T-helper 1 cell treated with Interleukin-12 subunit alpha and Interleukin-12 subunit beta and Interleukin-4 antibody, amounts not matched to agents 30 ng/mL and 1 ng/mL, for 36 hours (primary cell): ENCODE measurements around the gene ITGAE. TPM values are rescaled to one million over a fixed set of nuclear protein-coding genes. Genes with fewer than 3 reads are reported as not detected.

Experiments used
- intact Hi-C: fragments of 100-400 bp; cut with micrococcal nuclease; formaldehyde crosslinking; loops from one replicate; pipeline ENCODE4 v1.15.1; 2024
- total RNA-seq: library from RNA; stranded (reverse); gene quantifications from 2 replicates; pipeline ENCODE4 v1.2.3, GENCODE V29; 2022

Gene ITGAE, protein sequence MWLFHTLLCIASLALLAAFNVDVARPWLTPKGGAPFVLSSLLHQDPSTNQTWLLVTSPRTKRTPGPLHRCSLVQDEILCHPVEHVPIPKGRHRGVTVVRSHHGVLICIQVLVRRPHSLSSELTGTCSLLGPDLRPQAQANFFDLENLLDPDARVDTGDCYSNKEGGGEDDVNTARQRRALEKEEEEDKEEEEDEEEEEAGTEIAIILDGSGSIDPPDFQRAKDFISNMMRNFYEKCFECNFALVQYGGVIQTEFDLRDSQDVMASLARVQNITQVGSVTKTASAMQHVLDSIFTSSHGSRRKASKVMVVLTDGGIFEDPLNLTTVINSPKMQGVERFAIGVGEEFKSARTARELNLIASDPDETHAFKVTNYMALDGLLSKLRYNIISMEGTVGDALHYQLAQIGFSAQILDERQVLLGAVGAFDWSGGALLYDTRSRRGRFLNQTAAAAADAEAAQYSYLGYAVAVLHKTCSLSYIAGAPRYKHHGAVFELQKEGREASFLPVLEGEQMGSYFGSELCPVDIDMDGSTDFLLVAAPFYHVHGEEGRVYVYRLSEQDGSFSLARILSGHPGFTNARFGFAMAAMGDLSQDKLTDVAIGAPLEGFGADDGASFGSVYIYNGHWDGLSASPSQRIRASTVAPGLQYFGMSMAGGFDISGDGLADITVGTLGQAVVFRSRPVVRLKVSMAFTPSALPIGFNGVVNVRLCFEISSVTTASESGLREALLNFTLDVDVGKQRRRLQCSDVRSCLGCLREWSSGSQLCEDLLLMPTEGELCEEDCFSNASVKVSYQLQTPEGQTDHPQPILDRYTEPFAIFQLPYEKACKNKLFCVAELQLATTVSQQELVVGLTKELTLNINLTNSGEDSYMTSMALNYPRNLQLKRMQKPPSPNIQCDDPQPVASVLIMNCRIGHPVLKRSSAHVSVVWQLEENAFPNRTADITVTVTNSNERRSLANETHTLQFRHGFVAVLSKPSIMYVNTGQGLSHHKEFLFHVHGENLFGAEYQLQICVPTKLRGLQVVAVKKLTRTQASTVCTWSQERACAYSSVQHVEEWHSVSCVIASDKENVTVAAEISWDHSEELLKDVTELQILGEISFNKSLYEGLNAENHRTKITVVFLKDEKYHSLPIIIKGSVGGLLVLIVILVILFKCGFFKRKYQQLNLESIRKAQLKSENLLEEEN
- total RNA-seq, result 45.7 and 45.9 TPM in 2 replicates

DNA sequence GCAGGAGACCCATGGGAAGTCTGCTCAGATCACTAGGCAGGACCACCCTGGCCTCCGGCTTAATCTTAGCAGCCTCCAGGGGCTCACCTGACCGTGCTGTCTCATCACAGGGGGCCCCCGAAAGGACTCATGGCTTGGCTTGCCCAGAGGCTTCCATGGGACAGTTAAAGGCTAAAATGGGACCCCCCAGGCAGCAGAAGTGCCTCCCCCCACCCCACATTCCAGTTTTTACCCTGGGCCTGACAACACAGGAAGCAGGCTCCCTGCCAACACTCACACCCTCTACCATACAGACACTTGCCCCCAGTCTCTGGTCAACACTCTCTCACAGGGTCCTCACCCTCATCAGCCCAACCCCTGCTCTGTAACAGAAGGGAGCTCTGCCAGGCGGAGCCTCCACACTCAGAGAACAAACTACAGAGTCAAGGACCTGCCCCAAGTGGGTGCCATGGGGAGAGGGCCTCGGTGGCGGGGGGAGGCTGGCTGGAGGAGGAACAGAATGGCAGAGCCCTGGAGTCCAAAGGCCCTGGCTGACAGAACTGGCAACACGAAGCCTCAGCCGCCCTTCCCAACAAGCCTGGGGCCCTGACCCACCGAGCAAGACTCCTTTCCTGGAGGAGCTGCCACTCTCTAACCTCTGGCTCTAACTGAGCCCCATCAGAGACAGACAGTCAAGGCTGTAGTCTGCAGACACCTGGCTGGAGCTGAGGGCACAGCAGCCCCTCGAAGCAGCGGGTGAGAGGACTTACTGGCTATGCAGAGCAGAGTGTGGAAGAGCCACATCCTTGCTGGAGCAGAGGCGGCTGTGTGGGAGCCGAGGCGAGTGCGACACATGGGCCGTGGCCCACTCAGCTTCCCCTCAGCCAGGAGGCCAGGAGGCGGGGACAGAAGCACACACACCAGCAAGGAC, at the start of gene ITGAE:
Gene ITGAE, minus strand, starts transcription at position 827 of the 910 bp plus-strand sequence. Its CDS starts 44 bp downstream, at position 783.
- intact Hi-C loops, result no loop called here

DNA sequence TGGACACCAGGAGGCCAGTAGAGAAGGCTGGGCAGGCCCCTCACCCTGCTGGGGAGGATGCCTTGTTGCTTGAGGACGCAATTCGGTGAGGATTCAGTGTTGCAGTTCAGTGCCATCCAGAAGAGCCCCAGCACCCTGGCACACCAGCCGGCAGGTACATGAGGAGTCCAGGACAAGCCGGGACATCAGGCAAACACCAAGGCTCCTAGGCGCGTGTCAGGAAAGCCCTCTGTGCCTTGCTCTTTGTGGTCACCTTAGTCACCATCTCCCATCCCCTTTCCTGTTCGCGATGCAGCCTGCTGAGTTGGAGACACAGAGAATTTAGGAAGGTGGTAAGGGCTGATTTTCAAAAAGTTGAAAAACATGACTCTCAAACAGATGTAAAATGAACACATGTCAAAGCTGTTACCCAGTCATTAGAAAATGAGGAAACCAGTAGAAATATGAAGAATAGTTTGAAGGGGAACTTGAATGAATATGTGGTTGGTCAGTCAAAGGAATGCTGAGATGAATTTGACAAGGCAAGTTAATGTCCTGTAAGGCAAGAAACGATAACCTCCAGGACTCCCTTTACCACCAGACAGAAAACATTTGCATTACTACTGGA, 47.3 kb upstream of the ITGAE start:
- intact Hi-C loops, result loop anchor here (5.0 kb wide), 1 partner anchor 64 kb away; no protein-coding TSS in a partner anchor

GRCh38 chr17:3847165-3847670, 46.2 kb upstream of the ITGAE start:
- intact Hi-C loops, result loop anchor here (5.0 kb wide), 1 partner anchor 65 kb away; no protein-coding TSS in a partner anchor

DNA sequence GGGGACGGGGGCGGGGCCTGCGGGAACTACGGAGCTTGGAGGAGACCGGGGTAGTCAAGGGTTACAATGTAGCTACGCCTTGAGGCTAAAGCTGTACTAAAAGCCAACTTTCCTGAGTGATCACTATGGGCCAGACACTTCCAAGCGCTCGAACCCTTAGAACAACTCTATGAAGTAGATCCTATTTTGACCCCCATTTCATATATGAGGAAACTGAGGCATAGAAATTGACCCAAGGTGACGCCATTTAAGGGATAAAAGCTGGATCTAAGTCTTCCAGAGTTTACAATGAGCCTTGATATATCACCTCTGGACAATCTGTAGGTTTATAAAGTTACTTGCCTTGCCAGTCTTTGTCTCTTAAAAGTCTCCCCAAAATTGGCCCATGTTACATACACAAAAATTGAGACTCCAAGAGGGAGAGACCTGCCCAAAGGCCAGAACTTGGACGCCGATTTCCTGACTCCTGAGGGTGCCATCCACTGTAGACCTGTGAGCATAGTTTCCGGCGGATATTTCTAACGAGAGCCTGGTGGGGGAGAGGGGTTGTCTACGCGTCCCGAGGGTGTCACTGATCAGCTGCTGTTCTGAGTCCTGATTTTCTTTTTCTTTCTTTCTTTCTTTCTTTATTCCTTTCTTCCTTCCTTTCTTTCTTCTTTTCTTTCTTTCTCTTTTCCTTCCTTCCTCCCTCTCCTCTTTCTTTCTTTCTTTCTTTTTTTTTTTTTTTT, 45.6 kb upstream of the ITGAE start:
- intact Hi-C loops, result loop anchor here (1.0 to 5.0 kb wide), 11 partner anchors 19 to 297 kb away; partner anchors contain the start of genes ATP2A3, CAMKK1, CTNS and CYB5D2

DNA sequence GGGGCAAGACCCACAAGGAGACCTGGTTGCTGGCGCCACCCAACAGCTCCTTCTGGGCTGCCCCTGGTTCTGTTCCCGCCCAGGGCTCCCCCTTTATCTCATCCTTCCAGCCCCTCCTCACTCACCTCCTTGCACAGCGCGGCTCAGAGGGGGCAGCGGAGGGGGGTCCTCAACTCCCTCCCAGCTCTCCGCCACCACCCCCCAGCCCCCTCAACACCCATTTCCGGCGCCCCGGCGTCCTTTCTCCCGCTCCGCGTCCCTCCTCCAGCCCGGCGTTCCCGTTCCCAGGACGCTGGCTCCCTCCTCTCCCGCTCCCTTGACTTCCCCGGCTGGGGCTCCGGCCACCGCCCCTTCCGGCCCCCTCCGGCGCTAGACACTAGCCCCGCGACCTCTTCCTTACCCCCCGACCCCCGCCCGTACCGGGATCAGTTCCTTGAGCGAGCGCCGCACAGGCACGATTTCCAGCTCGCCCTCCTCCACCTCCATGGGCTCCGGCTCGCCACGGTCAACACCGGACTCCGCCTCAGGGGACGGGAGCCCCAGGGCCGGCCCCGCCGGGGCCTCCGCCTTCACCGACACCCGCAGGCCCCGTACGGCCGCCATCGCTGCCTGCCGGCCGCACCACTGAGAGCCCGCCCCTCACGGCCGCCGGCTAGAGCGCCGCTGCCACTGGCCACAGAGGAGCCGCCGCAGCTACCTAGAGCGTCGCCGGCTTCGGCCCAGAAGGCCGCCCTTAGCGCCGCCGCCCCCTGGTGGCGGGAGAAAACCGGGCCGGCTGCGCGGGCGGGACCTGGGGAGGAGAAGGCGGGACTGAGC, 44.8 kb upstream of the ITGAE start, which contains the start of gene NCBP3:
Gene NCBP3, minus strand, starts transcription at position 626 of the 816 bp plus-strand sequence. Its CDS starts 23 bp downstream, at position 603.
- intact Hi-C loops, result loop anchor here (1.0 to 5.0 kb wide), 11 partner anchors 19 to 297 kb away; partner anchors contain the start of genes ATP2A3, CAMKK1, CTNS and CYB5D2

GRCh38 chr17:3845291-3845620, 44.3 kb upstream of the ITGAE start:
- intact Hi-C loops, result loop anchor here (5.0 kb wide), 1 partner anchor 67 kb away; no protein-coding TSS in a partner anchor

- intact Hi-C loops, result loop anchor here (1.0 kb wide), 1 partner anchor 231 kb away; no protein-coding TSS in a partner anchor
Observed at GRCh38 chr17:3844556-3844955, 43.6 kb upstream of the ITGAE start.

- intact Hi-C loops, result loop anchor here (1.0 kb wide), 1 partner anchor 231 kb away; no protein-coding TSS in a partner anchor
Observed at GRCh38 chr17:3843935-3844516, 43.0 kb upstream of the ITGAE start.

DNA sequence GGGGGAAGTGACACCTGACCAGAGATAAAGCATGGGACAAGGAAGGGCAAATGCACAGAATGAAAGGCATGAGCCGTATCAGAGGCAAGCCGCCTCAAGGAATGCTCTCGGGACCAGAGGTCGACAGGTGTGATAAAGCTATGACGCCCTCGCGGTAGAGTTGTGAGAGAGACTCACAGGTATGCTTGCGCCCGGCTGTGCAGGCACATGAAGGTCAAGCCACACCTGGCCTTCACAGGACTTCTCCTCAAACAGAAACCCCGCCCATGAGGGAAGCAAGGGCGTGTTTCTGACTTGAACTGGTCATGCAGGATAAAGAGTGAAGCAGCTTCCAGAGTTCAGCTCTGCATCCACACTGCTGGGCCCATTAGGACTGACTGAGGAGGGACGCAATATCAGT, 37.2 kb upstream of the ITGAE start:
- intact Hi-C loops, result no loop called here

DNA sequence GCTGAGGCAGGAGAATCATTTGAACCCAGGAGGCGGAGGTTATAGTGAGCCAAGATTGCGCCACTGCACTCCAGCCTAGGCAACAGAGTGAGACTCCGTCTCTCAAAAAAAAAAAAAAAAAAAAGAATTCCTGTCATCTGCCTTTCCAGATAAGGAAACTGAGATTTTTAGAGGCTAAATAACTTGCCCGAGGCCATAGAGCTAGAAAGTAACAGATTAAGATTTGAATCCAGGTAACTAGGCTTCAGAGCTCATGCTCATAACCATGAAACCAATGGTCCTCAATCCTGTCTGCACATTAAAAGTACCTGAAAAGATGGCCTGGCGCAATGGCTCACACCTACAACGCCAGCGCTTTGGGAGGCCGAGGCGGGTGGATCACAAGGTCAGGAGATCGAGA, 35.6 kb upstream of the ITGAE start:
- intact Hi-C loops, result no loop called here

GRCh38 chr17:3835410-3836229, 34.6 kb upstream of the ITGAE start:
- intact Hi-C loops, result no loop called here

- intact Hi-C loops, result no loop called here
Observed at GRCh38 chr17:3834811-3835210, 33.8 kb upstream of the ITGAE start.

DNA sequence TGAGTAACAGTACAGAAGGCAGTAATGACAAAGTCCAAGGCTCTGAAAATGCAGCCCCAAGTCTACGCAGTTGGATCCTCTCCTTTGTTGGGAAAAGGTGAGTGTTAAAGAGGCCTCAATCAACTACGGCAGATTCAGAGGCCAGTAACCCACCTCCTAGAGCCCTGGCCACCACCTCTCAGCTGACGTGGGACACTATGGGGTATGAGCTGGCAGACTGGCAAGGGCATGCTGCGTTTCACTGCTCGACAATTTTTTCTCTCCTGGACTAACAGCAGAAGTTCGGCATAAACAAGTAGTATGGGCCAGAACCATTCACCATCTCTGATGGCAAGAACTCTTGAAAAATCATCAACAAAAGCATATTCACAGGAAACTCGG, 27.9 kb upstream of the ITGAE start:
- intact Hi-C loops, result no loop called here

DNA sequence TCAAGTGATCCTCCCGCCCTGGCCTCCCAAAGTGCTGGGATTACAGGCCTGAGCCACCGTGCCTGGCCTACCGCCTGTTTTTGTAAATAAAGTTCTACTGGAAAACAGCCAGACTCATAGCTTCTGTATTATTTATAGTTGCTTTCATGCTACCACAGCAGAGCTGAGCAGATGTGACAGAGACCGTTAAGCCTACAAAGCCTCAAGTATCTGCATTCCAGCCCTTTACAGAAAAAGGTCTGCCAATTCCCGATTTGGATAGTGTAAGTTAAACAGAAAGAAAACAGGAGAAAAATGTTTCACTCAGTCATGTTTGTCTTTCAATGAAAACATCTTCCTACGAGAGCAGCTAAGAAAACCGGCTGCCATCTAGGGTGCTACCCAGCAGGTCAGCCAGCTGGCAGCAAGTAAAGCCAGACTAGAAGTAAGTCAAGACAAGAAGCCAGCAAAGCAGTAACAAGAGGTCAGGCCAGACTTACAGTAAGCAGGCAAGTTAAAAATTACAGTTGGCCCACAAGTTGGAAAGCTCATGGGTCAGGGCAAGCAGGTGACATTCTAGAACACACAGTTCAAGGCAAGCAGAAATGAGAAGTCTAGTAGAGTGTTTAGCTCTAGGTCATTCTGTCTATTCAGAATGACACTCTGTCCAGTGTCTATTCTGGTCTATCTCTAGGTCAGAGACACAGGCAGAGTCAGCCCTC, 27.3 kb upstream of the ITGAE start:
- intact Hi-C loops, result no loop called here

- intact Hi-C loops, result loop anchor here (1.0 to 2.0 kb wide), 4 partner anchors 19 to 225 kb away; partner anchors contain the start of gene NCBP3
Observed at GRCh38 chr17:3827124-3827773, 26.3 kb upstream of the ITGAE start.
